RWPE2 (cell line): ENCODE data around the gene GRAMD1B.

Source experiments
- ATAC-seq: fragments of 200-7000 bp; cut with Tn5 transposase; 3 replicates; pipeline ENCODE4 v1.9.1; 2021; ENCODE audit warnings: low read depth
- DNase-seq: peaks from one replicate; pipeline ENCODE4 v3.0.0-alpha.2; 2020; ENCODE audit warnings: low spot score
- H3K27ac ChIP-seq: fragments of 450-650 bp; 2 replicates; pipeline ENCODE4 v1.5.1; 2017; ENCODE audit warnings: mild to moderate bottlenecking; ENCODE audit not compliant: poor library complexity, severe bottlenecking
- H3K27me3 ChIP-seq: fragments of 250-450 bp; sonication (Bioruptor Pico); 2 replicates; pipeline ENCODE4 v1.5.1; 2021; ENCODE audit warnings: mild to moderate bottlenecking, moderate library complexity; ENCODE audit not compliant: insufficient read depth, poor library complexity, severe bottlenecking
- H3K36me3 ChIP-seq: fragments of 250-450 bp; sonication (Bioruptor Pico); 2 replicates; pipeline ENCODE4 v1.5.1; 2020; ENCODE audit warnings: low read depth, mild to moderate bottlenecking, moderate library complexity
- H3K4me1 ChIP-seq: fragments of 250-450 bp; sonication (Bioruptor Pico); 2 replicates; pipeline ENCODE4 v1.5.1; 2021; ENCODE audit warnings: mild to moderate bottlenecking, moderate library complexity; ENCODE audit not compliant: insufficient read depth, poor library complexity, severe bottlenecking
- H3K4me3 ChIP-seq: fragments of 250-450 bp; sonication (Bioruptor Pico); 2 replicates; pipeline ENCODE4 v1.5.1; 2021; ENCODE audit warnings: mild to moderate bottlenecking, moderate library complexity; ENCODE audit not compliant: severe bottlenecking
- H3K9me3 ChIP-seq: fragments of 250-450 bp; sonication (Bioruptor Pico); 2 replicates; pipeline ENCODE4 v1.5.1; 2021; ENCODE audit warnings: mild to moderate bottlenecking, moderate library complexity; ENCODE audit not compliant: severe bottlenecking
- TF ChIP-seq, protein P1 (sequence below): fragments of 450-650 bp; IDR thresholded peaks from one replicate; pipeline ENCODE4 v1.5.1; 2017; ENCODE audit warnings: mild to moderate bottlenecking, moderate library complexity; ENCODE audit not compliant: poor library complexity, severe bottlenecking

The GRAMD1B gene

DNA sequence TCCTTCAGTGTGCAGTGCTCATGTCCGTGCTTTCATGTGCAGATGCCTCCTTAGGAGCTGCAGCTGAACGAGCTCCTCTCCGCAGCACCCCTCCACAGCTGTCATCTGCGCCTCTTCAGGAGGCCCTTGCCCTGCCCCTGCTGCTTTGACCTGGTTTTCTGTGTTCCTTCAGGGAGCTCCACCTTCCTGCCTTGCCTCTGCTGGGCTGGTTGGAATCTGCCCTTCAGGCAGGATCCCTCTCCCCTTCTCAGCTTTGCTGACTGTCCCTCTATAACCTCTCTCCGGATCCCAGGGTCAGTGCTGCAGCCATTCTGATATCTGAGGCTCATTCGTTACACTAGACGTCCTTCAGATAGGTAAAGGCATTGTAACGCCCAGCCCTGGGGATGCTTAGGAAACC lies 156.5 kb downstream of the GRAMD1B start:
- Histone ChIP-seq H3K9me3 (no peaks in the 10 kb centered on the region), H3K4me1 (no peaks in the 10 kb centered on the region), H3K36me3 (no peaks in the 10 kb centered on the region), H3K27ac (no peak overlapping the region), H3K27me3 (no peaks in the 10 kb centered on the region), H3K4me3 (no peak overlapping the region)
- ATAC-seq (no peak), DNase-seq (no peak)
- TF ChIP-seq, protein P1, sequence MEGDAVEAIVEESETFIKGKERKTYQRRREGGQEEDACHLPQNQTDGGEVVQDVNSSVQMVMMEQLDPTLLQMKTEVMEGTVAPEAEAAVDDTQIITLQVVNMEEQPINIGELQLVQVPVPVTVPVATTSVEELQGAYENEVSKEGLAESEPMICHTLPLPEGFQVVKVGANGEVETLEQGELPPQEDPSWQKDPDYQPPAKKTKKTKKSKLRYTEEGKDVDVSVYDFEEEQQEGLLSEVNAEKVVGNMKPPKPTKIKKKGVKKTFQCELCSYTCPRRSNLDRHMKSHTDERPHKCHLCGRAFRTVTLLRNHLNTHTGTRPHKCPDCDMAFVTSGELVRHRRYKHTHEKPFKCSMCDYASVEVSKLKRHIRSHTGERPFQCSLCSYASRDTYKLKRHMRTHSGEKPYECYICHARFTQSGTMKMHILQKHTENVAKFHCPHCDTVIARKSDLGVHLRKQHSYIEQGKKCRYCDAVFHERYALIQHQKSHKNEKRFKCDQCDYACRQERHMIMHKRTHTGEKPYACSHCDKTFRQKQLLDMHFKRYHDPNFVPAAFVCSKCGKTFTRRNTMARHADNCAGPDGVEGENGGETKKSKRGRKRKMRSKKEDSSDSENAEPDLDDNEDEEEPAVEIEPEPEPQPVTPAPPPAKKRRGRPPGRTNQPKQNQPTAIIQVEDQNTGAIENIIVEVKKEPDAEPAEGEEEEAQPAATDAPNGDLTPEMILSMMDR: no peak

DNA sequence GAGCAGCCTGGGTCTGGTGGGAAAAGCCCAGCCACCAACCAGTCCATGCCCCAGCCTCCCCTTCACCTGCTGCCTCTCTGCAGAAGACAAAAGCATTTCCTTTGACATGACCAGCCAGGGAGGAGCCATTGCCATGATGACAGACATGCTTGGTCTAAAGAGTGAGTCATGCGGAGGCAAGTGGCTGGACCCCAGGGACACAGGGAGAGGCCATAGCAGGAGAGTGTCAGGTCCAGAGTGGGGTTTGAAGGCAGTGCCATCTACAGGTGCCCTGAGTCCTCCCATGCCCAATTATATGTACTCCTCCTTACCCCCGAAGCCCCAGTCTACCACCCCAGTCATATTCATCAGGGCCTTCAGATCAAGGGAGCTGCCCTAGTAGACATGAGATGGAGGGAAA lies 157.0 kb downstream of the GRAMD1B start:
- H3K9me3 ChIP-seq: no peaks in the 10 kb centered on the region
- H3K4me3 ChIP-seq: no peak overlapping the region
- TF ChIP-seq, protein P1: no peak

DNA sequence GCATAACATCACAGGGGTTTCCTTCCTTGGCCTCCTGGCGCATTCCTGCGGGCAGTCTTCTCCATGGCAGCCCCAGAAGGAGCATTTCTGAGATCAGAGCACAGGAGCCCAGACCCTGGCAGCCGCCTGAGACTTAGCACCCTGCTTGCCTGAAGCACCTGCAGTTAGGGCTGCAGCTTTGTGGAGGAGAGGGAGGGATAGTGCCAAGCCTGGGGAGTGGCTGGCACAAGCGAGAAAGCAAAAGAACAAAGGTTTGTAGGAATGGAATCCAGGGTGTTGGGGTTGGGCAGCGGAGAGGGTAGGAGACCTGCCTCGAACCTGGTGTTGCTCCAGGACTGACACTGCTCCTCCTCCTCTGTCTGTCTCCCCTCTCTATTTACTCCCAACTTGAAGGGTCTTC lies 157.5 kb downstream of the GRAMD1B start:
- ATAC-seq: no peak
- H3K36me3 ChIP-seq: no peaks in the 10 kb centered on the region

More for the DNA sequence above, 157.0 kb downstream of the GRAMD1B start:
- no peak for ATAC-seq
- H3K4me1 ChIP-seq: no peaks in the 10 kb centered on the region
- no peaks in the 10 kb centered on the region for H3K36me3 ChIP-seq
- no peak for DNase-seq
- H3K27ac ChIP-seq: no peak overlapping the region
- H3K27me3 ChIP-seq: no peaks in the 10 kb centered on the region

DNA sequence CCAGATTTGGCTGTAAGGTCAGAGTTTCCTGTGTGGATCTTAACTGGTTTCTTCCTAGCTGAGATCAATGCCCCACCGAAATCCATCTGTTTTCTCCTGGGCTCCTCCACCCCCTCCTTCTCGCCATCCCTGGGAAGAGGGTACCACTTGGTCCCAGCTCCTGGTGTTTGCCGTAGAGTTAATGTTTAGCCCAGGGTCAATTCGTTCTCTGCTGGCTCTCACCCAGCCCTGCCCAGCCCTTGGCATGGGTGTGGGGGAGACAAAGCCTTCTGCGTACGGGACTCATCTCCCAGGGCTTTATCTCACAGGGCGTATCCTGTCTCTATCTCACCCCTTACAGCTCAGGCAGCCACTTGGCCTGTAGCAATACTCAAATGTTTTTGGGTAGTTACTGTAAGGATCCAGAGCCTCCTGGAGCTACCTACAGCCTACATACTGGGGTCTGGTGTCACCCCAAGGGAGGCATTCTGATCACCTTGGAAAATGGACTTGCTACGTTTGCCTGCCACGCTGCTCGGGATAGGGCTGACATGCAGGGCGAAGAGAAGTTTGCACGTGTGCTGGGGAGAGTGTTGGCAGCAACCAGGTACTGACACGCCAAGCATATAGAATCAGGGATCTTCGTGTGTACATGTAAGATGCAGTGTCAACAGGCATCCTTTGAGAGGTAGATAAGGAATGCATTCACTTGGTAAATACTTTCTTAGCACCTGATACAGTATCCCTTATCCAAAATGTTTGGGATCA lies 158.2 kb downstream of the GRAMD1B start:
- DNase-seq (no peak), ATAC-seq (no peak)
- H3K9me3 ChIP-seq: no peaks in the 10 kb centered on the region
- no peak overlapping the region for H3K4me3 ChIP-seq
- H3K27ac ChIP-seq: no peak overlapping the region
- no peaks in the 10 kb centered on the region for H3K27me3 ChIP-seq
- TF ChIP-seq, protein P1: no peak
- no peaks in the 10 kb centered on the region for H3K4me1 ChIP-seq
- no peaks in the 10 kb centered on the region for H3K36me3 ChIP-seq

More for the DNA sequence above, 157.5 kb downstream of the GRAMD1B start:
- Histone ChIP-seq H3K27me3 (no peaks in the 10 kb centered on the region), H3K9me3 (no peaks in the 10 kb centered on the region), H3K27ac (no peak overlapping the region), H3K4me3 (no peak overlapping the region), H3K4me1 (no peaks in the 10 kb centered on the region)
- TF ChIP-seq, protein P1: no peak
- no peak for DNase-seq

DNA sequence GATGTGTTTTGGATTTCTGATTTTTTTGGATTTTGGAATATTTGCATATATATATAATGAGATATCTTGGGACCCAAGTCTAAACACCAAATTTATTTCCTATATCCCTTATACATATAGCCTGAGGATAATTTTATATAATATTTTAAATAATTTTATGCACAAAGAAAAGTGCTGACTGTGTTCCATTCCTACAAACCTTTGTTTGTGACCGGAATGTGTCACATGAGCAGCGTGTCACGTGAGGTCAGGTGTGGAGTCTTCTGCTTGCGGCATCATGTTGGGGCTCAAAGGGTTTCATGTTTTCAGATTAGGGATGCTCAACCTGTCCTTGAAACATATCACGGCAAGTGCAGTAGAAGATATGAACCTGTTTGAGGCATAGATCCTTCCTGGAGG lies 158.8 kb downstream of the GRAMD1B start:
- Histone ChIP-seq H3K27me3 (no peaks in the 10 kb centered on the region), H3K4me1 (no peaks in the 10 kb centered on the region), H3K9me3 (no peaks in the 10 kb centered on the region), H3K36me3 (no peaks in the 10 kb centered on the region), H3K27ac (no peak overlapping the region), H3K4me3 (no peak overlapping the region)
- no peak for ATAC-seq
- TF ChIP-seq, protein P1: no peak
- no peak for DNase-seq
